IPS-NIHi7 (cell line): ENCODE data around the gene PRLH.
"Not testable (repeated sequence)": the region's sequence is repeated elsewhere in the genome, so short reads cannot be mapped to it uniquely, and the experiment has no call there.

Experiments used
- DNase-seq: peaks from one replicate; pipeline ENCODE4 v3.0.0; 2012; ENCODE audit warnings: mixed read lengths; ENCODE audit errors: extremely low spot score

The PRLH gene

DNA sequence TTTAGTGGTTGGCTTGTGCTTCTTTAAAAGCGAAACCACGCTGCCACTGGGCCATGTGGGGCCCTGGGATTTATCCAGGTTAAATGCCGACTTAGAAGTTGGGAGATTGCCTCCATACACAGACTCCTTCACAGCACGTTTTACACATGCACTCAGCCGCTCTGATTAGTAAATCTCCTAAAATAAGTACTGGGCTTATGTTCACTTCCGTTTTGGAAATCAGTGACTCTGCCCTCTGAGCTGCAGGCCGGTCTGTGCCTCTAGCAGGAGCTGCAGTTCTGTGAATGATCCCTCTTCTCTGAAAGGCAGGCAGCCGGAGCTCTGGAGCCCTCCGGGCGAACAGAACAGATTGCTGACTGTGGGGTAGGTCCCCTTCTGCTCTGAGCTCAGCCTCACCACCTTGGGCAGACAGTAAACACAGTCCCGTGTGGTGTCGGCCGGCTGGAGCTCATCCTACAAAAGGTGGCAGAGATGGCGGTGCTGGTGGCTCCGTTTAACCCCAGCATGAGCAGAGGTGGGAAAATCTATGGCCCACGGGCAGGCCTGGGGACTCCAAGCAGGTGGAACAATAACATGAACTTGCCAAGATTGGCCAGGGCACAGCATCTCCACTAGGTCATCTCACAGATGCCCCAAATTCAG lies 34.0 kb downstream of the PRLH start:
- DNase-seq: no peak

- DNase-seq: peak; percentile 61
Observed at GRCh38 chr2:237601453-237602116, 35.2 kb downstream of the PRLH start.

DNA sequence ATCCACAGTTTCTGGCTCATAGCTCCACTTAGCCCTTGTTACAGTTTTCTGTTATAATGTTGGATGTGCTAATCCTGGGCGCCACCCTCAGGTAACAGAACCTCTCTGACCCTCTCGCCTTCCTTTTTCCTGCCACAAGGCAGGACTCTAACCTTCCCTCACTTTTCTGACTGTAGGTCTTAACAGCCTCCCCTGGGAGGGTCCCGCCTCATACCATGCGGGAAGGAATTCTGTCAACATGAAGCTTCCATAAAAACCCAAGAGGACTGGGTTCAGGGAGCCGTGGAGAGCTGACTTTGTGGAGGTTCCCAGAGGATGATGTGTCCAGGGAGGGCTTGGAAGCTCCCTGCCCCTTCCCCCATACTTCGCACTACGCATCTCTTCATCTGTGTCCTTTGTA lies 36.0 kb downstream of the PRLH start:
- DNase-seq: no peak

GRCh38 chr2:237603049-237603717 lies 36.8 kb downstream of the PRLH start:
- no peak for DNase-seq

GRCh38 chr2:237603718-237604362 lies 37.5 kb downstream of the PRLH start:
- DNase-seq: peak; percentile 44

DNA sequence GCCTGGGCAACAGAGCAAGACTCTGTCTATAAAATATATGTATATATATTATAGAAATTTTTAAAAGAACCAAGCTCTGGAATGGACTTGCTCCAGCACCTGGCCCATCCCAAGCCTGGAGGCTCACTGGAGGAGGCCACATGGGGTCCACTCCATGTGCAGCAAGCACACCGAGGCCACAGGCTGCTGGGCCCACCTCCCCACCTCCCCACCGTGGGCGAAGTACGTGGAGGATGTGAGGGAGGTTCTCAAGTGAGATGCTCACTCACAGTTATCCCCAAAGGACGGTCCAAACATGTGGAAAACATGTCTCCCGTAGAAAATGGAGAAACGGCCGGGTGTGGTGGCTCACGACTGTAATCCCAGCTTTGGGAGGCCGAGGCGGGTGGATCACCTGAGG lies 38.0 kb downstream of the PRLH start:
- no peak for DNase-seq

DNA sequence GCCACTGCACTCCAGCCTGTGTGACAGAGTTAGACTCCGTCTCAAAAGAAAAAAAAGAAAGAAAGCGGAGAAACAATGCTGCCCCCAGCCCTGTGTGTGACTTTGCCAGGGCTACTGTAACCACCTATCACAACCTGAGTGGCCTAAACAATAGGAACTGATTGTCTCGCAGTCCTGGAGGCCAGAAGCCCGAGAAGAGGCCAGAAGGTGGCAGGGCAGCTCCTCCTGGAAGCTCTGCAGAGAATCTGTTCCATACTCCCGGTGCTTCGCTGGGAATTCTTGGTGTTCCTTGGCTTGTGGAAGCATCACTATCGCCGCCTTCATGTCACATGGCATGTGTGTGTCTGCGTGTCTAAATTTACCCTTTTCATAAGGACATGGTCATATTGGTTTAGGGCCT lies 38.6 kb downstream of the PRLH start:
- no peak for DNase-seq

DNA sequence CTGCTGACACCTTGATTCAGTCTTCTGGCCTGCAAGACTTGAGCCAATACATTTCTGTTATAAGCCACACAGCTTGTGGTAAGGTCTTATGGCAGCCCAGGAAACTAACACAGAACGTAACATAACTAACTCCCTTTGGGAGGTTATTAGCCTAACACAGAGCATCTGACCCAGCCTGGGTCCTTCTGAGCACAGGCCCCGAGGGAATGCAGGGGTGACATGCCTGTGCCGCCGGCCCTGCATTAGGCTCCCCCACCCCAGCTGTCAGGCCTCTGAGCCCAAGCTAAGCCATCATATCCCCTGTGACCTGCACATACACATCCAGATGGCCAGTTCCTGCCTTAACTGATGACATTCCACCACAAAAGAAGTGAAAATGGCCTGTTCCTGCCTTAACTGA lies 40.1 kb downstream of the PRLH start:
- DNase-seq: not testable (repeated sequence)

DNA sequence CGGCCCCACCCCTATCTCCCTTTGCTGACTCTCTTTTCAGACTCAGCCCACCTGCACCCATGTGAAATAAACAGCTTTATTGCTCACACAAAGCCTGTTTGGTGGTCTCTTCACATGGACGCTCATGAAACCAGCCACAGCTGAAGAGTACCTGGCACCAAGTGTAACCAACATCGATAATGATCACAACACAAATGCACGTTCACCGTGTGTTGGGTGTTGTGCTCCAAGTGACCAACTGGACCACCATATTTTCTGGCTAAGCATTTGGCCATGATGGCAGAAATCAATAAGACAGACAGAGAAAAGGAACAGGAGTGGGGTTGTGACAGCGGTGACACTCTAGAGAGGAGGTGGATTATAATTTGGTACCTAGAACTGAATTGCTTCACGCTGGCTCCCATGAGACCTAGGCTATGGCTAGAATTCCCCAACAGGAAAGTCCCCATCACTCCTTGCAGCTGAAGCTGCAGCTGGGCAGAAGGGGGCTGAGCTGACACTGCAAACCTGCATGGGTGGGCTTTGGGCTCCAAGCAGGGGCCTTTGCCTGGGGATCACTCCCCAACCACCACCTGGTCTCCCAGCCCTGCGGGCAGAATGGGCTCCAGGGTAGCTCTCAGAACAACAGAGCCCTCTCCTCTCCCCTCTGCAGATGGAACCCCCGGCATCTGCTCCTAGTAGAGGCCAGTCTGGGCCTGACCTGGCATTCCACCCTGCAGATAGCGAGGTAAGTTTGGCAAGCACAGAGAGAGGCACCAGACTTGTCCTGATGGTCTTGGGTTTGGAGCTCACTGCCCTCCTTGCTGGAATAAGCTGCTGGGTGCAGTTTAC lies 46.4 kb downstream of the PRLH start:
- no peak for DNase-seq

GRCh38 chr2:237613679-237614078 lies 47.3 kb downstream of the PRLH start:
- no peak for DNase-seq

- DNase-seq: peak; percentile 81
Observed at GRCh38 chr2:237614151-237614720, 47.9 kb downstream of the PRLH start.

DNA sequence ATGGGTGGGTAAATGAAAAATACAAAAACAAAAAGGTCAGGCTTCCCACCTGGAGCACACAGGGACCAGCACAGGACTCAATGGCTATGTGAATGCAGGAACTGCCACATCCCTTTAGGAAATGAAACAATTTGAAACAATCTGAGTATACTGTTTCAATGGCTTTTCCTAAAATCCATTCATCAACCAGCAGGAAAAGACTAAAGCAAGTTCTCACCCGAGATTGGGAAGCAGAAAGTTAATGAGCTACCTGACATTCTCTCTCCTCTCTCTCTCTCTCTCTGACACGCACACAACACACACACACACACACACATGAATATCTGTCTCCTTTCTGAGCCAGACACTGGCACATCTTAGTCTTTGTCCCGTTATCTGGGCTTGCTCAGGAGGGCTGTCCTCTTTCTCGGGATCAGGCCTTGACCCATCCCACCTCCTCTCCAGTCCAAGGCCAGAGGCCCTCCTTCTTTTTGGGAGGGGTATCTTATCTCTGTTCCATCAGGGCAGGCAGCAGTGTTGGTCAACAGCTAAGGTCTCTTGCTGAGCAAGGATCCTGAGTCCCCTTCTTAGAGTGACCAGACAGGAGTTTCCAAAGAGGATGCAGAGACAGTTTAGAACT lies 49.4 kb downstream of the PRLH start:
- DNase-seq: no peak

- no peak for DNase-seq
Observed at GRCh38 chr2:237616373-237616733, 50.0 kb downstream of the PRLH start.
